ENCODE data around the gene PDK3. TPM values are rescaled to one million over a fixed set of nuclear protein-coding genes. Genes with fewer than 3 reads are reported as not detected.
A peak's percentile ranks its signal among the peaks of the same experiment; 100 is the strongest.

The PDK3 gene
- total RNA-seq (2022) (1.0 and 1.4 TPM in 2 replicates), Bru-seq, nascent RNA (percentile 26 among the genes with signal in this experiment), BruChase-seq, experiment 1, labeled RNA remaining after a 6-hour chase (percentile 25 among the genes with signal in this experiment), BruChase-seq, experiment 2, labeled RNA remaining after a 2-hour chase (percentile 26 among the genes with signal in this experiment)
- long read RNA-seq, result 0 reads

DNA sequence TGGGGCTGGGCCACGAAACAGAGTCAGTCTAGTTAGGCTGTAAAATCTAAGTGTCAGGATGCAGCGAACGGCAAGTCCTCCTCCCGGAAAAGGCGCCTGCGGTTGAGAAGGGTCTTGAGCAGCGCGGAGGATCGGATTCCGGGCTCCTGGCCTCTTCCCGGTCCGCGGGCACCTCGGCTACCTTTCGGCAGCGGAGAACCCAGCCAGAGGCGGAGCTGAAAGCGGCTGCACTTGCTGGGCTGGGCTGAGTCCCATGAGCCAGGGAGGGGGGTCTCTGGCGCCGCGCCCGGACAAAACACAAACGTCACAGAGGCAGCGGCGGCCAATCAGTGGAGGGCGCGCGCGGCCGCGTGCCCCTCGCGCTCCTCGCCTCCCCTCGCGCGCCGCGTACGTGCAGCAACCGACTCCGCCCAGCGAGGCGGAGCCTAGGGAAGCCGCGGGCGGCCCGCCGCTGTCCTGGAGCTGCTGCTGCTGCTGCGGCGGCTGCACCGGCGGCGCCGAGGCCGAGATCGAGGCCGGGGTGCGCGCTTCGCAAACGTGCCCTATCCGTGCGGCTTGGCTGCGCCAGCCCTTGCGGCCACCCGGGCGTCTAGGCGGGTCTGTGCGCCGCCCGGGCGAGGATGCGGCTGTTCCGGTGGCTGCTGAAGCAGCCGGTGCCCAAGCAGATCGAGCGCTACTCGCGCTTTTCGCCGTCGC lies at the start of gene PDK3:
Gene PDK3, plus strand, starts transcription at position 451 of the 696 bp plus-strand sequence. Its CDS starts 170 bp downstream, at position 621.
- intact Hi-C loops (cut with micrococcal nuclease), result loop anchor here (2.0 kb wide), 1 partner anchor 30 kb away; no protein-coding TSS in a partner anchor
- H3K4me1 Mint-ChIP-seq (ENCODE audit: insufficient read depth, unreplicated experiment), result no peaks in the 10 kb centered on the region
- no TSS peak for BruUV-seq (replicated peaks)
- TF ChIP-seq, protein P1, sequence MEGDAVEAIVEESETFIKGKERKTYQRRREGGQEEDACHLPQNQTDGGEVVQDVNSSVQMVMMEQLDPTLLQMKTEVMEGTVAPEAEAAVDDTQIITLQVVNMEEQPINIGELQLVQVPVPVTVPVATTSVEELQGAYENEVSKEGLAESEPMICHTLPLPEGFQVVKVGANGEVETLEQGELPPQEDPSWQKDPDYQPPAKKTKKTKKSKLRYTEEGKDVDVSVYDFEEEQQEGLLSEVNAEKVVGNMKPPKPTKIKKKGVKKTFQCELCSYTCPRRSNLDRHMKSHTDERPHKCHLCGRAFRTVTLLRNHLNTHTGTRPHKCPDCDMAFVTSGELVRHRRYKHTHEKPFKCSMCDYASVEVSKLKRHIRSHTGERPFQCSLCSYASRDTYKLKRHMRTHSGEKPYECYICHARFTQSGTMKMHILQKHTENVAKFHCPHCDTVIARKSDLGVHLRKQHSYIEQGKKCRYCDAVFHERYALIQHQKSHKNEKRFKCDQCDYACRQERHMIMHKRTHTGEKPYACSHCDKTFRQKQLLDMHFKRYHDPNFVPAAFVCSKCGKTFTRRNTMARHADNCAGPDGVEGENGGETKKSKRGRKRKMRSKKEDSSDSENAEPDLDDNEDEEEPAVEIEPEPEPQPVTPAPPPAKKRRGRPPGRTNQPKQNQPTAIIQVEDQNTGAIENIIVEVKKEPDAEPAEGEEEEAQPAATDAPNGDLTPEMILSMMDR (IDR thresholded peaks at IDR 0.05; ENCODE audit: unreplicated experiment), result no peak
- H3K27ac Mint-ChIP-seq (ENCODE audit: low read depth, unreplicated experiment), result no peak within 1 kb of the TSS
- H3K9me3 Mint-ChIP-seq (ENCODE audit: unreplicated experiment), result no peaks in the 10 kb centered on the region
- peak within 1 kb of the TSS; percentile 73 for H3K4me3 Mint-ChIP-seq (ENCODE audit: unreplicated experiment)
- H3K27me3 Mint-ChIP-seq (ENCODE audit: insufficient read depth, unreplicated experiment), result peaks cover 34% of the 10 kb centered on the region
- POLR2A ChIA-PET, result interaction anchor here (1.0 to 2.4 kb wide), 7 partner anchors 13 to 69 kb away, joined by 3 to 15 read pairs (median 5); no protein-coding TSS in a partner anchor
- DNase-seq (ENCODE audit: unreplicated experiment), result peak; percentile 84
- CTCF ChIA-PET, result interaction anchor here (0.6 to 0.7 kb wide), 2 partner anchors 130 to 136 kb away, joined by 3 read pairs; no protein-coding TSS in a partner anchor
- H3K36me3 Mint-ChIP-seq (ENCODE audit: insufficient read depth, unreplicated experiment), result no peaks in the 10 kb centered on the region

- Mint-ChIP-seq H3K36me3 (ENCODE audit: insufficient read depth, unreplicated experiment) (no peaks in the 10 kb centered on the region), H3K9me3 (ENCODE audit: unreplicated experiment) (no peaks in the 10 kb centered on the region), H3K4me1 (ENCODE audit: insufficient read depth, unreplicated experiment) (no peaks in the 10 kb centered on the region), H3K27me3 (ENCODE audit: insufficient read depth, unreplicated experiment) (peaks cover 57% of the 10 kb centered on the region), H3K4me3 (ENCODE audit: unreplicated experiment) (no peak overlapping the region), H3K27ac (ENCODE audit: low read depth, unreplicated experiment) (no peak overlapping the region)
- BruUV-seq (replicated peaks), result no TSS peak
- DNase-seq (ENCODE audit: unreplicated experiment), result no peak
- CTCF ChIA-PET, result interaction anchor here (0.6 to 0.8 kb wide), 2 partner anchors 48 to 60 kb away, joined by 3 to 4 read pairs; no protein-coding TSS in a partner anchor
- TF ChIP-seq, protein P1 (IDR thresholded peaks at IDR 0.05; ENCODE audit: unreplicated experiment), result no peak
- POLR2A ChIA-PET, result no interaction called here
- intact Hi-C loops (cut with micrococcal nuclease), result no loop called here
Observed at GRCh38 chrX:24415921-24416320, 49.2 kb upstream of the PDK3 start.

GRCh38 chrX:24423960-24424359 lies 41.1 kb upstream of the PDK3 start:
- TF ChIP-seq, protein P1 (IDR thresholded peaks at IDR 0.05; ENCODE audit: unreplicated experiment), result no peak
- intact Hi-C loops (cut with micrococcal nuclease), result no loop called here

DNA sequence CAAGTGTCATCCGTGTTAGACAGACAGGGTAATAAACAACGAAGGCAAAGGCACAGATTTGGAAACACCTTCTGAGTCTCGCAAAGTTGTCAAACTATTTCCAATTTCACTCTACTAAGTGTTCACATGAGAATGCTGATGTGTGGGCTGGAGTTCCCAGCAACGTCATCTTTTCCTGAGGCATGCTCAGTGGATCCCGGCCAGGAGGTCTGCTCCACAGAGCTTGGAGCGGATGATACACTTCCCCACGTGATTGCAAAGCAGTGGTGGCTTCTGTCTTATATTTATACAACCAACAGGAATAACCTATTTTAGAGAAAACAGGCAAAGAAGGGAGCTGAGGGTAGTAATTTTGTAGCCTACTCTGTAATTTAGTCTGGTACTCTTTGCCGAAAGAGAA lies 40.1 kb upstream of the PDK3 start:
- Mint-ChIP-seq H3K9me3 (ENCODE audit: unreplicated experiment) (no peaks in the 10 kb centered on the region), H3K27ac (ENCODE audit: low read depth, unreplicated experiment) (no peak overlapping the region), H3K4me3 (ENCODE audit: unreplicated experiment) (no peak overlapping the region), H3K36me3 (ENCODE audit: insufficient read depth, unreplicated experiment) (no peaks in the 10 kb centered on the region), H3K27me3 (ENCODE audit: insufficient read depth, unreplicated experiment) (peaks cover 28% of the 10 kb centered on the region), H3K4me1 (ENCODE audit: insufficient read depth, unreplicated experiment) (no peaks in the 10 kb centered on the region)
- no peak for DNase-seq (ENCODE audit: unreplicated experiment)
- TF ChIP-seq, protein P1 (IDR thresholded peaks at IDR 0.05; ENCODE audit: unreplicated experiment), result no peak
- intact Hi-C loops (cut with micrococcal nuclease), result no loop called here
- BruUV-seq (replicated peaks), result no TSS peak
- CTCF ChIA-PET, result no interaction called here
- POLR2A ChIA-PET, result no interaction called here

More at GRCh38 chrX:24423960-24424359, 41.1 kb upstream of the PDK3 start:
- Mint-ChIP-seq H3K9me3 (ENCODE audit: unreplicated experiment) (no peaks in the 10 kb centered on the region), H3K4me1 (ENCODE audit: insufficient read depth, unreplicated experiment) (no peaks in the 10 kb centered on the region), H3K36me3 (ENCODE audit: insufficient read depth, unreplicated experiment) (no peaks in the 10 kb centered on the region), H3K27me3 (ENCODE audit: insufficient read depth, unreplicated experiment) (peaks cover 26% of the 10 kb centered on the region), H3K4me3 (ENCODE audit: unreplicated experiment) (no peak overlapping the region), H3K27ac (ENCODE audit: low read depth, unreplicated experiment) (no peak overlapping the region)
- no peak for DNase-seq (ENCODE audit: unreplicated experiment)
- no TSS peak for BruUV-seq (replicated peaks)
- ChIA-PET CTCF (no interaction called here), POLR2A (no interaction called here)

All from MCF 10A (cell line).